NCI-H446 (cell line): ENCODE results near the gene POLK.

Experiments used
- DNase-seq, 2 experiments: peaks; one replicate each; lab custom pipeline; 2025; lab: John Stamatoyannopoulos, UW

The POLK gene

GRCh38 chr5:75611311-75612225 is 99.9 kb downstream of the POLK start, which contains the start of gene ANKDD1B:
Gene ANKDD1B (plus strand): TSS chr5:75611453. CDS start chr5:75611635, 182 bp downstream.
- DNase-seq = no peak

GRCh38 chr5:75612226-75612569 is 100.5 kb downstream of the POLK start:
- no peak for DNase-seq

- no peak for DNase-seq
These were observed 101.2 kb downstream of the POLK start for GRCh38 chr5:75612901-75613300.

- no peak for DNase-seq
These were observed 102.5 kb downstream of the POLK start for GRCh38 chr5:75614176-75614575.

GRCh38 chr5:75616371-75616881 is 104.7 kb downstream of the POLK start:
- DNase-seq = no peak

GRCh38 chr5:75616971-75617621 is 105.4 kb downstream of the POLK start:
- no peak for DNase-seq

GRCh38 chr5:75617736-75618352 is 106.2 kb downstream of the POLK start:
- DNase-seq = no peak

- no peak for DNase-seq
These were observed 108.7 kb downstream of the POLK start for GRCh38 chr5:75620184-75620959.

- DNase-seq = no peak
These were observed 110.9 kb downstream of the POLK start for GRCh38 chr5:75622564-75622963.

- DNase-seq = no peak
These were observed 112.2 kb downstream of the POLK start for GRCh38 chr5:75623846-75624245.

GRCh38 chr5:75626959-75627358 is 115.3 kb downstream of the POLK start:
- DNase-seq = no peak

GRCh38 chr5:75627801-75628200 is 116.1 kb downstream of the POLK start:
- DNase-seq = no peak

- DNase-seq = no peak
These were observed 119.2 kb downstream of the POLK start for GRCh38 chr5:75630875-75631274.

- DNase-seq = no peak
These were observed 120.6 kb downstream of the POLK start for GRCh38 chr5:75632321-75632720.

GRCh38 chr5:75637949-75638348 is 126.3 kb downstream of the POLK start:
- DNase-seq = no peak

GRCh38 chr5:75639535-75640311 is 128.0 kb downstream of the POLK start:
- no peak for DNase-seq

GRCh38 chr5:75640395-75640794 is 128.7 kb downstream of the POLK start:
- no peak for DNase-seq

GRCh38 chr5:75640826-75641225 is 129.1 kb downstream of the POLK start:
- DNase-seq = no peak

GRCh38 chr5:75648712-75649111 is 137.0 kb downstream of the POLK start:
- DNase-seq = no peak
